Measurements from ENCODE around the gene TPR.

The TPR gene

GRCh38 chr1:186323865-186324264 is 51.2 kb downstream of the TPR start:
- Histone ChIP-seq H3K36me3 (ENCODE audit: control insufficient read depth, insufficient read depth, low read length) (peaks cover 9% of the 10 kb centered on the region), H3K27me3 (ENCODE audit: control insufficient read depth, insufficient read depth, low read length) (no peaks in the 10 kb centered on the region)

DNA sequence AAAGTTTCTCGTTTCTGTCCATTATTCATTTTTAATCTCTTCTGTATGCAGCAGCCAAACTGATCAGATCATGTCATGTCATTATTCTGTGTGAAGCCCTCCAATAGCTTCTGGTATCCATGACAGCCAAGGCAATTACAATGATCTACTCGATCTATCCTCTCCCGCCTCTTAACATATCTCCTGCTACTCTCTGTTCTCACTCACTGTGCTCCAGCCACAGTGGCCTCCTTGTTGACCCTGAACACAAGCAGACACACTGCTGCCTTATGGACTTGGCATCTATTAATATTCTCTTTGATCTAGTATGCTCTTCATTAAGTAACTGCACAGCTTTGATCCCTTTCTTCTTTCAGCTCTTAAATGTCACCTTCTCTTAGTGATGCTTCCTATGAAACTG is 59.5 kb downstream of the TPR start:
- Histone ChIP-seq H3K36me3 (ENCODE audit: control insufficient read depth, insufficient read depth, low read length) (no peaks in the 10 kb centered on the region), H3K4me3 (ENCODE audit: low read length) (no peak overlapping the region), H3K27me3 (ENCODE audit: control insufficient read depth, insufficient read depth, low read length) (no peaks in the 10 kb centered on the region)

More at GRCh38 chr1:186323865-186324264, 51.2 kb downstream of the TPR start:
- H3K9ac ChIP-seq (ENCODE audit: low read length) = no peak overlapping the region
- H3K4me3 ChIP-seq (ENCODE audit: low read length) = no peak overlapping the region
- no peaks in the 10 kb centered on the region for H3K4me1 ChIP-seq (ENCODE audit: control insufficient read depth, insufficient read depth, low read length)
- H3K9me3 ChIP-seq (ENCODE audit: control insufficient read depth, low read length) = no peaks in the 10 kb centered on the region

GRCh38 chr1:186311375-186312051 is 63.5 kb downstream of the TPR start:
- Histone ChIP-seq H3K27me3 (ENCODE audit: control insufficient read depth, insufficient read depth, low read length) (no peaks in the 10 kb centered on the region), H3K4me3 (ENCODE audit: low read length) (no peak overlapping the region), H3K4me1 (ENCODE audit: control insufficient read depth, insufficient read depth, low read length) (no peaks in the 10 kb centered on the region), H3K9ac (ENCODE audit: low read length) (no peak overlapping the region), H3K9me3 (ENCODE audit: control insufficient read depth, low read length) (no peaks in the 10 kb centered on the region), H3K36me3 (ENCODE audit: control insufficient read depth, insufficient read depth, low read length) (no peaks in the 10 kb centered on the region)

More for the DNA sequence above, 59.5 kb downstream of the TPR start:
- Histone ChIP-seq H3K9ac (ENCODE audit: low read length) (no peak overlapping the region), H3K4me1 (ENCODE audit: control insufficient read depth, insufficient read depth, low read length) (no peaks in the 10 kb centered on the region), H3K9me3 (ENCODE audit: control insufficient read depth, low read length) (no peaks in the 10 kb centered on the region)

DNA sequence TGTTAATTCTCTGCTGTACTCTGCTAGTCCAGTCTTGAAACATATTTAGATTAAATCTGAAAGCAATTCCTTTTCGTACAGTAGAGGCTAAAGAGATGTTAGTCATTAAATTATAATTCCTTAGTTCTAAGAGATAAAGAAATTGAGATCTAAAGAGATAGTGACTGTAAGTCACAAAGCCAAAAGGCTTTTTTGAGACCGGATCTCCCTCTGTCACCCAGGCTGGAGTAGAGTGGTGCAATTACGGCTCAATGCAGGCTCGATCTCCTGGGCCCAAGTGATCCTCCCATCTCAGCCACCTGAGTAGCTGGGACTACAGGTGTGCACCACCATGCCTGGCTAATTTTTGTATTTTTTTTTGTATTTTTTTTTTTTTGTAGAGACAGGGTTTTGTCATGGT is 64.7 kb downstream of the TPR start:
- Histone ChIP-seq H3K4me3 (ENCODE audit: low read length) (no peak overlapping the region), H3K27me3 (ENCODE audit: control insufficient read depth, insufficient read depth, low read length) (no peaks in the 10 kb centered on the region), H3K4me1 (ENCODE audit: control insufficient read depth, insufficient read depth, low read length) (no peaks in the 10 kb centered on the region), H3K9me3 (ENCODE audit: control insufficient read depth, low read length) (no peaks in the 10 kb centered on the region), H3K36me3 (ENCODE audit: control insufficient read depth, insufficient read depth, low read length) (no peaks in the 10 kb centered on the region), H3K9ac (ENCODE audit: low read length) (no peak overlapping the region)

DNA sequence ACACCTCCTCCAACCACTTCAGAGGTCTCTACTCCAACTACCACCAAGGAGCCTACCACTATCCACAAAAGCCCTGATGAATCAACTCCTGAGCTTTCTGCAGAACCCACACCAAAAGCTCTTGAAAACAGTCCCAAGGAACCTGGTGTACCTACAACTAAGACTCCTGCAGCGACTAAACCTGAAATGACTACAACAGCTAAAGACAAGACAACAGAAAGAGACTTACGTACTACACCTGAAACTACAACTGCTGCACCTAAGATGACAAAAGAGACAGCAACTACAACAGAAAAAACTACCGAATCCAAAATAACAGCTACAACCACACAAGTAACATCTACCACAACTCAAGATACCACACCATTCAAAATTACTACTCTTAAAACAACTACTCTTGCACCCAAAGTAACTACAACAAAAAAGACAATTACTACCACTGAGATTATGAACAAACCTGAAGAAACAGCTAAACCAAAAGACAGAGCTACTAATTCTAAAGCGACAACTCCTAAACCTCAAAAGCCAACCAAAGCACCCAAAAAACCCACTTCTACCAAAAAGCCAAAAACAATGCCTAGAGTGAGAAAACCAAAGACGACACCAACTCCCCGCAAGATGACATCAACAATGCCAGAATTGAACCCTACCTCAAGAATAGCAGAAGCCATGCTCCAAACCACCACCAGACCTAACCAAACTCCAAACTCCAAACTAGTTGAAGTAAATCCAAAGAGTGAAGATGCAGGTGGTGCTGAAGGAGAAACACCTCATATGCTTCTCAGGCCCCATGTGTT is 66.6 kb downstream of the TPR start:
- no peaks in the 10 kb centered on the region for H3K36me3 ChIP-seq (ENCODE audit: control insufficient read depth, insufficient read depth, low read length)
- no peak overlapping the region for H3K4me3 ChIP-seq (ENCODE audit: low read length)
- no peaks in the 10 kb centered on the region for H3K27me3 ChIP-seq (ENCODE audit: control insufficient read depth, insufficient read depth, low read length)
- no peaks in the 10 kb centered on the region for H3K4me1 ChIP-seq (ENCODE audit: control insufficient read depth, insufficient read depth, low read length)
- no peaks in the 10 kb centered on the region for H3K9me3 ChIP-seq (ENCODE audit: control insufficient read depth, low read length)
- no peak overlapping the region for H3K9ac ChIP-seq (ENCODE audit: low read length)

DNA sequence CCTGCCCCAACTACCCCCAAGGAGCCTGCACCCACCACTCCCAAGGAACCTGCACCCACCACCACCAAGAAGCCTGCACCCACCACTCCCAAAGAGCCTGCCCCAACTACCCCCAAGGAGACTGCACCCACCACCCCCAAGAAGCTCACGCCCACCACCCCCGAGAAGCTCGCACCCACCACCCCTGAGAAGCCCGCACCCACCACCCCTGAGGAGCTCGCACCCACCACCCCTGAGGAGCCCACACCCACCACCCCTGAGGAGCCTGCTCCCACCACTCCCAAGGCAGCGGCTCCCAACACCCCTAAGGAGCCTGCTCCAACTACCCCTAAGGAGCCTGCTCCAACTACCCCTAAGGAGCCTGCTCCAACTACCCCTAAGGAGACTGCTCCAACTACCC is 67.6 kb downstream of the TPR start:
- Histone ChIP-seq H3K4me1 (ENCODE audit: control insufficient read depth, insufficient read depth, low read length) (no peaks in the 10 kb centered on the region), H3K27me3 (ENCODE audit: control insufficient read depth, insufficient read depth, low read length) (no peaks in the 10 kb centered on the region), H3K36me3 (ENCODE audit: control insufficient read depth, insufficient read depth, low read length) (no peaks in the 10 kb centered on the region), H3K4me3 (ENCODE audit: low read length) (no peak overlapping the region), H3K9me3 (ENCODE audit: control insufficient read depth, low read length) (no peaks in the 10 kb centered on the region), H3K9ac (ENCODE audit: low read length) (no peak overlapping the region)

DNA sequence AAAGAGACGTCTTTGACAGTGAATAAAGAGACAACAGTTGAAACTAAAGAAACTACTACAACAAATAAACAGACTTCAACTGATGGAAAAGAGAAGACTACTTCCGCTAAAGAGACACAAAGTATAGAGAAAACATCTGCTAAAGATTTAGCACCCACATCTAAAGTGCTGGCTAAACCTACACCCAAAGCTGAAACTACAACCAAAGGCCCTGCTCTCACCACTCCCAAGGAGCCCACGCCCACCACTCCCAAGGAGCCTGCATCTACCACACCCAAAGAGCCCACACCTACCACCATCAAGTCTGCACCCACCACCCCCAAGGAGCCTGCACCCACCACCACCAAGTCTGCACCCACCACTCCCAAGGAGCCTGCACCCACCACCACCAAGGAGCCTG is 68.5 kb downstream of the TPR start:
- Histone ChIP-seq H3K4me1 (ENCODE audit: control insufficient read depth, insufficient read depth, low read length) (no peaks in the 10 kb centered on the region), H3K9me3 (ENCODE audit: control insufficient read depth, low read length) (no peaks in the 10 kb centered on the region), H3K9ac (ENCODE audit: low read length) (no peak overlapping the region), H3K27me3 (ENCODE audit: control insufficient read depth, insufficient read depth, low read length) (no peaks in the 10 kb centered on the region), H3K36me3 (ENCODE audit: control insufficient read depth, insufficient read depth, low read length) (no peaks in the 10 kb centered on the region), H3K4me3 (ENCODE audit: low read length) (no peak overlapping the region)

DNA sequence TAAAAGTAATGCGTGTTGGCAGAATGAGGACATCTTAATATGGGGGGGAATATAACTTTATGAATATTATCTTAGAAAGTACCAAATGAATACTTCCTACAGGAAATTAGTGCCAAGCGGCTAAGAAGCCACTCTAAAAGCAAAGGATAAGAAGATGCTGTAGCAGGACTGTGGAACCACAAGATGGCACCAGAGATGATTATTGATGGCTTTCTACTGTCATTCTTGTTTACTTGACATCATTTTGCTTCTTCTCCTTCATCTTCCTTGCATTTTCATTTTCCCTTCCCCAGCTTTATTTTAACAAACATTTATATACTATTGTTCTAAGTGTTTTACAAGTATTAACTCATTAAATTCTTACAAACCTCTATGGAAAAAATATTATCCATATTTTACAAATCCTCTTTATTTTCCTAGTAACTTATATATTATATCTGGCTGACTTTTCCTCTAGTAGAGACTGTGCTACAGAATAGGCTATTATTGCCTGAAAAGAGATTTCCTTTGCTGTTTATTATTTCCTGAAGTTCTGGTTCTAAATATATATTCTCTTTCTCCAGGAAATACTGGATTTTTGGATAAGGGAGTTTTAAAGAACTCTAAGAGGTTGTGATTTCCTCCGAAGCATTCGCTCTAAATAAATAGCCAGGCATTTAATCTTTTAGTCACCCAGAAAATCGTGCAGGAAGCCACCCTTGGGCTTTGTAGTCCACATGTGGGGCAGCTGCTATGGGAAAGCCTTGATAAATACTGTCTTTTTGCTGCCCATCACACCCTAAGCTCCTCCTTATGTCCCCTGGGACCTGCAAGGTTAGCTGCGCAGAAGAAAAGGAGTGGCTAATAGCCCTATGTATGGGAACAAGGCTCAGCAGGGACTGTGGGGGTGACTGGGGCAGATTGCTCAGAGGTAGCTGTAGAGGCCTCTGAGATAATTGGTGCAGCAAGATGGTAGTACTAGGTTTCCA is 69.8 kb downstream of the TPR start:
- no peaks in the 10 kb centered on the region for H3K9me3 ChIP-seq (ENCODE audit: control insufficient read depth, low read length)
- no peaks in the 10 kb centered on the region for H3K36me3 ChIP-seq (ENCODE audit: control insufficient read depth, insufficient read depth, low read length)

GRCh38 chr1:186303911-186304310 is 71.1 kb downstream of the TPR start:
- Histone ChIP-seq H3K4me3 (ENCODE audit: low read length) (no peak overlapping the region), H3K9ac (ENCODE audit: low read length) (no peak overlapping the region), H3K27me3 (ENCODE audit: control insufficient read depth, insufficient read depth, low read length) (no peaks in the 10 kb centered on the region), H3K9me3 (ENCODE audit: control insufficient read depth, low read length) (no peaks in the 10 kb centered on the region), H3K4me1 (ENCODE audit: control insufficient read depth, insufficient read depth, low read length) (no peaks in the 10 kb centered on the region), H3K36me3 (ENCODE audit: control insufficient read depth, insufficient read depth, low read length) (no peaks in the 10 kb centered on the region)

More for the DNA sequence above, 69.8 kb downstream of the TPR start:
- Histone ChIP-seq H3K4me1 (ENCODE audit: control insufficient read depth, insufficient read depth, low read length) (no peaks in the 10 kb centered on the region), H3K4me3 (ENCODE audit: low read length) (no peak overlapping the region), H3K27me3 (ENCODE audit: control insufficient read depth, insufficient read depth, low read length) (no peaks in the 10 kb centered on the region), H3K9ac (ENCODE audit: low read length) (no peak overlapping the region)

- no peak overlapping the region for H3K9ac ChIP-seq (ENCODE audit: low read length)
- H3K36me3 ChIP-seq (ENCODE audit: control insufficient read depth, insufficient read depth, low read length) = no peaks in the 10 kb centered on the region
- no peaks in the 10 kb centered on the region for H3K27me3 ChIP-seq (ENCODE audit: control insufficient read depth, insufficient read depth, low read length)
- H3K4me3 ChIP-seq (ENCODE audit: low read length) = no peak overlapping the region
- no peaks in the 10 kb centered on the region for H3K4me1 ChIP-seq (ENCODE audit: control insufficient read depth, insufficient read depth, low read length)
- no peaks in the 10 kb centered on the region for H3K9me3 ChIP-seq (ENCODE audit: control insufficient read depth, low read length)
These were observed 72.6 kb downstream of the TPR start for GRCh38 chr1:186302381-186302920.

- Histone ChIP-seq H3K9me3 (ENCODE audit: control insufficient read depth, low read length) (no peaks in the 10 kb centered on the region), H3K27me3 (ENCODE audit: control insufficient read depth, insufficient read depth, low read length) (no peaks in the 10 kb centered on the region), H3K36me3 (ENCODE audit: control insufficient read depth, insufficient read depth, low read length) (no peaks in the 10 kb centered on the region), H3K9ac (ENCODE audit: low read length) (no peak overlapping the region), H3K4me3 (ENCODE audit: low read length) (no peak overlapping the region), H3K4me1 (ENCODE audit: control insufficient read depth, insufficient read depth, low read length) (no peaks in the 10 kb centered on the region)
These were observed 73.6 kb downstream of the TPR start for GRCh38 chr1:186301448-186301847.

Measured in mucosa of stomach (tissue), 1 donor.